ENCODE results near the gene MTERF4.
"Not testable (repeated sequence)": the region's sequence is repeated elsewhere in the genome, so short reads cannot be mapped to it uniquely, and the experiment has no call there.

The MTERF4 gene

GRCh38 chr2:241110089-241110606 is 8.1 kb upstream of the MTERF4 start:
- DNase-seq = no peak

- no peak for DNase-seq
These were observed 7.4 kb upstream of the MTERF4 start for GRCh38 chr2:241109210-241110088.

GRCh38 chr2:241108271-241109209 is 6.5 kb upstream of the MTERF4 start:
- no peak for DNase-seq

- peak; percentile 78 for DNase-seq
These were observed 5.1 kb upstream of the MTERF4 start for GRCh38 chr2:241107031-241107783.

- DNase-seq = peak; percentile 17
These were observed 3.6 kb upstream of the MTERF4 start for GRCh38 chr2:241105641-241106040.

- DNase-seq = not testable (repeated sequence)
These were observed 2.5 kb upstream of the MTERF4 start for GRCh38 chr2:241104611-241105010.

- DNase-seq = no peak
These were observed 1.1 kb upstream of the MTERF4 start for GRCh38 chr2:241103176-241103595.

- no peak for DNase-seq
These were observed 2.8 kb downstream of the MTERF4 start for GRCh38 chr2:241099246-241099645.

- DNase-seq = no peak
These were observed 5.1 kb downstream of the MTERF4 start for GRCh38 chr2:241096979-241097378.

- DNase-seq = no peak
These were observed 6.3 kb downstream of the MTERF4 start for GRCh38 chr2:241095594-241096290.

- no peak for DNase-seq
These were observed 7.1 kb downstream of the MTERF4 start for GRCh38 chr2:241094924-241095420.

- DNase-seq = no peak
These were observed 7.9 kb downstream of the MTERF4 start for GRCh38 chr2:241094172-241094571.

GRCh38 chr2:241093133-241093781 is 8.8 kb downstream of the MTERF4 start:
- not testable (repeated sequence) for DNase-seq

- no peak for DNase-seq
These were observed 9.4 kb downstream of the MTERF4 start for GRCh38 chr2:241092677-241093076.

- no peak for DNase-seq
These were observed 10.2 kb downstream of the MTERF4 start for GRCh38 chr2:241091734-241092445.

- no peak for DNase-seq
These were observed 10.9 kb downstream of the MTERF4 start for GRCh38 chr2:241091201-241091600.

- DNase-seq = no peak
These were observed 13.0 kb downstream of the MTERF4 start for GRCh38 chr2:241088791-241089732.

GRCh38 chr2:241088376-241088775 is 13.7 kb downstream of the MTERF4 start:
- DNase-seq = no peak
